Left renal cortex interstitium (tissue), 4 donors: ENCODE measurements around the gene GPR161. TPM values are rescaled to one million over a fixed set of nuclear protein-coding genes. Genes with fewer than 3 reads are reported as not detected.
"Not testable (repeated sequence)": the region's sequence is repeated elsewhere in the genome, so short reads cannot be mapped to it uniquely, and the experiment has no call there.

Experiments
- DNase-seq, 4 donors: peaks; one replicate each; pipeline ENCODE4 v3.0.0-alpha.2; 2013; ENCODE audit warnings: low read depth in 4 of 4, low spot score in 2 of 4, missing footprints in 1 of 4
- polyA plus RNA-seq, 4 donors: library from polyadenylated mRNA; unstranded; fragments of 120-200 nt; gene quantifications; one replicate each; pipeline ENCODE4 v1.2.1, GENCODE V29; 2013; ENCODE audit not compliant: insufficient read length in 4 of 4

GPR161 gene
- polyA plus RNA-seq, 4 donors = 19.1 to 20.7 (median 20.4) TPM

- no peak for DNase-seq
These were observed 46.8 kb downstream of the GPR161 start for GRCh38 chr1:168089979-168090337.

- DNase-seq = no peak
These were observed 47.3 kb downstream of the GPR161 start for GRCh38 chr1:168089326-168089978.

- DNase-seq = no peak
These were observed 48.0 kb downstream of the GPR161 start for GRCh38 chr1:168088511-168089325.

- DNase-seq = no peak
These were observed 49.0 kb downstream of the GPR161 start for GRCh38 chr1:168087696-168088095.

- no peak for DNase-seq
These were observed 50.3 kb downstream of the GPR161 start for GRCh38 chr1:168086438-168086837.

- peak in 1 of 4 donors; percentile 17 for DNase-seq
These were observed 51.3 kb downstream of the GPR161 start for GRCh38 chr1:168085401-168085872.

- no peak for DNase-seq
These were observed 52.1 kb downstream of the GPR161 start for GRCh38 chr1:168084396-168085231.

GRCh38 chr1:168083456-168084325 is 53.0 kb downstream of the GPR161 start:
- no peak for DNase-seq

GRCh38 chr1:168082008-168082876 is 54.5 kb downstream of the GPR161 start:
- peak in 2 of 4 donors; percentile 28 to 63 for DNase-seq

- DNase-seq = no peak
These were observed 55.2 kb downstream of the GPR161 start for GRCh38 chr1:168081373-168082007.

GRCh38 chr1:168079761-168080160 is 57.0 kb downstream of the GPR161 start:
- no peak for DNase-seq

GRCh38 chr1:168069384-168069783 is 67.3 kb downstream of the GPR161 start:
- DNase-seq = no peak

- DNase-seq = no peak
These were observed 71.2 kb downstream of the GPR161 start for GRCh38 chr1:168065506-168065905.

- no peak for DNase-seq
These were observed 72.5 kb downstream of the GPR161 start for GRCh38 chr1:168064216-168064615.

GRCh38 chr1:168057921-168058320 is 78.8 kb downstream of the GPR161 start:
- no peak for DNase-seq

GRCh38 chr1:168057355-168057754 is 79.4 kb downstream of the GPR161 start:
- no peak for DNase-seq

GRCh38 chr1:168056152-168056551 is 80.6 kb downstream of the GPR161 start:
- not testable (repeated sequence) for DNase-seq

- no peak for DNase-seq
These were observed 82.6 kb downstream of the GPR161 start for GRCh38 chr1:168054117-168054516.

GRCh38 chr1:168053681-168054080 is 83.0 kb downstream of the GPR161 start:
- no peak for DNase-seq
